Keratinocyte (primary cell): ENCODE results near the gene DNAJB11. TPM values are rescaled to one million over a fixed set of nuclear protein-coding genes. Genes with fewer than 3 reads are reported as not detected.
A peak's percentile ranks its signal among the peaks of the same experiment; 100 is the strongest.

ENCODE experiments used
- DNase-seq: peaks from one replicate; pipeline ENCODE4 v3.0.0-alpha.2; 2011; ENCODE audit warnings: low read depth, missing footprints, low spot score
- FAIRE-seq: peaks from 2 replicates; lab custom pipeline; 2011; peaks lifted over from hg19 to GRCh38; lab: Jason Lieb, UNC
- H2AFZ ChIP-seq: 2 replicates; pipeline ENCODE4 v1.6.0; 2012; ENCODE audit warnings: low read length, control low read depth, inconsistent platforms; ENCODE audit not compliant: control insufficient read depth
- H3K27ac ChIP-seq: 2 replicates; pipeline ENCODE4 v1.5.1; 2011; ENCODE audit warnings: low read length; ENCODE audit not compliant: control insufficient read depth, insufficient read depth
- H3K27me3 ChIP-seq: 3 replicates; pipeline ENCODE4 v1.6.0; 2011; ENCODE audit warnings: low read length; ENCODE audit not compliant: control insufficient read depth, insufficient read depth; ENCODE audit errors: extremely low read depth
- H3K36me3 ChIP-seq, 2 experiments: 2 replicates in 1 of 2; 3 replicates in 1 of 2; pipeline ENCODE4 v1.5.1; 2011; ENCODE audit warnings: low read length in 2 of 2, mild to moderate bottlenecking in 1 of 2; ENCODE audit not compliant: control insufficient read depth in 2 of 2, insufficient read depth in 2 of 2; ENCODE audit errors: extremely low read depth in 1 of 2
- H3K4me1 ChIP-seq: 3 replicates; pipeline ENCODE4 v1.5.1; 2011; ENCODE audit warnings: low read length; ENCODE audit not compliant: control insufficient read depth, insufficient read depth; ENCODE audit errors: extremely low read depth
- H3K4me2 ChIP-seq: 3 replicates; pipeline ENCODE4 v1.6.0; 2011; ENCODE audit warnings: low read depth, low read length; ENCODE audit not compliant: control insufficient read depth, insufficient read depth; ENCODE audit errors: extremely low read depth
- H3K4me3 ChIP-seq, 3 experiments: fragments of 200-600 bp in 1 of 3; sonication (generic) in 1 of 3; 2 replicates in 2 of 3; 3 replicates in 1 of 3; pipeline ENCODE4 v1.5.1; 2011 to 2016; ENCODE audit warnings: low read length in 3 of 3, mild to moderate bottlenecking in 3 of 3, control low read depth in 2 of 3, inconsistent platforms in 1 of 3, low read depth in 1 of 3, mixed read lengths in 1 of 3, mixed run types in 1 of 3, moderate library complexity in 1 of 3; ENCODE audit not compliant: control insufficient read depth in 2 of 3, insufficient read depth in 2 of 3; ENCODE audit errors: extremely low read depth in 1 of 3
- H3K79me2 ChIP-seq: 2 replicates; pipeline ENCODE4 v1.6.0; 2012; ENCODE audit warnings: low read length; ENCODE audit not compliant: control insufficient read depth, insufficient read depth
- H3K9ac ChIP-seq: 3 replicates; pipeline ENCODE4 v1.6.0; 2011; ENCODE audit warnings: low read length; ENCODE audit not compliant: control insufficient read depth, insufficient read depth; ENCODE audit errors: extremely low read depth
- H3K9me1 ChIP-seq: 3 replicates; pipeline ENCODE4 v1.6.0; 2011; ENCODE audit warnings: low read length; ENCODE audit not compliant: control insufficient read depth, insufficient read depth; ENCODE audit errors: extremely low read depth
- H3K9me3 ChIP-seq: 2 replicates; pipeline ENCODE4 v1.5.1; 2012; ENCODE audit warnings: low read depth, low read length; ENCODE audit not compliant: control insufficient read depth
- H4K20me1 ChIP-seq: 3 replicates; pipeline ENCODE4 v1.6.0; 2011; ENCODE audit warnings: low read length; ENCODE audit not compliant: control insufficient read depth, insufficient read depth; ENCODE audit errors: extremely low read depth
- EZH2 ChIP-seq: IDR thresholded peaks from one replicate; pipeline ENCODE4 v1.6.1; 2012; ENCODE audit warnings: inconsistent platforms, mild to moderate bottlenecking, low read length, moderate library complexity
- dilution Hi-C: fragments of 300-500 bp; cut with MboI; formaldehyde crosslinking; loops from one replicate; pipeline ENCODE4 v1.7.0; 2020; ENCODE audit warnings: low sequenced_read_pairs; ENCODE audit not compliant: extremely low pct_ligation_motif_present
- polyA plus RNA-seq, 5 experiments: library from polyadenylated mRNA; depleted of rRNA in 3 of 5; stranded (reverse) in 3 of 5; stranded (forward) in 1 of 5; unstranded in 1 of 5; fragments of >200 nt; gene quantifications; 1 replicate in 1 of 5; 2 replicates in 3 of 5; 3 replicates in 1 of 5; pipeline versions ENCODE4 v1.2.1 to v1.2.3, GENCODE V29; 2011 to 2012; ENCODE audit warnings: missing spikeins in 2 of 5, low read depth in 1 of 5, low replicate concordance in 1 of 5
- TF ChIP-seq, protein P1 (sequence below), 3 experiments: IDR thresholded peaks in 1 of 3; conservative IDR thresholded peaks in 1 of 3; optimal IDR thresholded peaks in 1 of 3; 2 replicates in 2 of 3; 3 replicates in 1 of 3; pipeline versions ENCODE3 to v1.5.1; 2011; ENCODE audit warnings: low read length in 3 of 3, mild to moderate bottlenecking in 3 of 3, moderate library complexity in 2 of 3, control low read depth in 1 of 3, inconsistent platforms in 1 of 3; ENCODE audit not compliant: insufficient read depth in 2 of 3; ENCODE audit errors: extremely low read depth in 1 of 3

DNAJB11 gene
- polyA plus RNA-seq, 1 donor (not counting 4 experiments of a cell fraction or from before 2014, with no cell fraction given), result 61.8 TPM

DNA sequence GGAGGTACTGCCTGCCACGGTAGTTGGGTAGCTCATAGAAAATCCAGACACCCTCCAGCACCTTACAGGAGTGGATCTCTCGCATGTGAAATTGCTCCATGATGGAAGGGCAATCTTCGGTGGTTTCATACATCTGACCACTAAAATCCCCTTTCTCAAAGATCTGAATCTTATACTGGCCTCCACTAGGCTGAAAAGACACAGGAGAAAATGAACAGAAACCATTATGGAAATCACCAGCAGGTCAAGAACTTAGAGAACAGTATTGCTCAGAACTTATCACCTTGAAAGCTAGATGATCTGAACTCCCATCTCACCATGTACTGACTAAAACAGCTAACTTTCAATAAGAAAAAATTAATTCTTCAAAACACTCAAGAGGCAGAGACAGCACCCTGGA, 31.7 kb upstream of the DNAJB11 start:
- Histone ChIP-seq H3K4me2 (no peak overlapping the region), H3K79me2 (no peaks in the 10 kb centered on the region), H3K27me3 (no peaks in the 10 kb centered on the region), H3K9ac (no peak overlapping the region), H3K4me1 (peaks cover 17% of the 10 kb centered on the region), H3K9me1 (no peaks in the 10 kb centered on the region), H3K36me3 (no peaks in the 10 kb centered on the region), H2AFZ (no peak overlapping the region), H3K27ac (no peak overlapping the region), H3K4me3 (no peak overlapping the region), H4K20me1 (no peaks in the 10 kb centered on the region), H3K9me3 (no peaks in the 10 kb centered on the region)
- FAIRE-seq, result no peak
- dilution Hi-C loops, result no loop called here
- no peak for DNase-seq
- TF ChIP-seq EZH2, result no peak
- TF ChIP-seq, protein P1, sequence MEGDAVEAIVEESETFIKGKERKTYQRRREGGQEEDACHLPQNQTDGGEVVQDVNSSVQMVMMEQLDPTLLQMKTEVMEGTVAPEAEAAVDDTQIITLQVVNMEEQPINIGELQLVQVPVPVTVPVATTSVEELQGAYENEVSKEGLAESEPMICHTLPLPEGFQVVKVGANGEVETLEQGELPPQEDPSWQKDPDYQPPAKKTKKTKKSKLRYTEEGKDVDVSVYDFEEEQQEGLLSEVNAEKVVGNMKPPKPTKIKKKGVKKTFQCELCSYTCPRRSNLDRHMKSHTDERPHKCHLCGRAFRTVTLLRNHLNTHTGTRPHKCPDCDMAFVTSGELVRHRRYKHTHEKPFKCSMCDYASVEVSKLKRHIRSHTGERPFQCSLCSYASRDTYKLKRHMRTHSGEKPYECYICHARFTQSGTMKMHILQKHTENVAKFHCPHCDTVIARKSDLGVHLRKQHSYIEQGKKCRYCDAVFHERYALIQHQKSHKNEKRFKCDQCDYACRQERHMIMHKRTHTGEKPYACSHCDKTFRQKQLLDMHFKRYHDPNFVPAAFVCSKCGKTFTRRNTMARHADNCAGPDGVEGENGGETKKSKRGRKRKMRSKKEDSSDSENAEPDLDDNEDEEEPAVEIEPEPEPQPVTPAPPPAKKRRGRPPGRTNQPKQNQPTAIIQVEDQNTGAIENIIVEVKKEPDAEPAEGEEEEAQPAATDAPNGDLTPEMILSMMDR (optimal IDR thresholded peaks at IDR 0.05 in 1 of 3, IDR thresholded peaks at IDR 0.05 in 1 of 3, conservative IDR thresholded peaks at IDR 0.05 in 1 of 3; ENCODE audit: extremely low read depth in 1 of 3, insufficient read depth in 2 of 3, low read length in 3 of 3), result no peak

DNA sequence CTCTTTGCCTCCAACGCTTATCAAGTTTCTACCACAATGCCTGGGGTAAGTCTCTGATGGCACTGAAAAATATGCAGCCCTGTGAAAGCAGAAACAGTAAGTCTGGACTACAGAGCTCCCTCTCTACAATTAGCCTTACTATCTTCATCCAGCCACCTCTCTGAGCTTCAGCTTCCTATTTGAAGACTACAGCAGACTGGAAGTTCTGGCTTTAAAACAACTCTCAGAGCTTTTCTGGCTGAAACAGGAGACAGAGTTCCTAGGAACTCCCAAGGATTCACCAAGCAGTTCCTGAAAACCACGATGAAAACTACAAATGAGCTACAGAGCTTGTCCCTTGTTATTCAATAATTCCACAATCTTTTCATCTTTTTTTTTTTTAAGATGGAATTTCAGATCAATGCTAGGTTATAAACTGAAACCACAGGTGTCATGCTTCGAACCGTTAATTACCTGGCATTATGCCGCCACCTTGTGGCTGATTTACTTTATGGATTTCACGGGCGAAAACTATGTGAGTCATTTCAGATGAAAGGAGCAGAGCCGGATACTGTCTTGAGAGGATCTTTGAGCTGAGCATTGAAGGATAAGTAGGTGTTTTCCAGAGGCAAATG, 30.2 kb upstream of the DNAJB11 start:
- Histone ChIP-seq H4K20me1 (no peaks in the 10 kb centered on the region), H3K4me1 (peaks cover 17% of the 10 kb centered on the region), H3K79me2 (no peaks in the 10 kb centered on the region), H3K27ac (peak overlapping the region; percentile 64), H2AFZ (no peak overlapping the region), H3K4me3 (peak overlapping the region in 1 of 3 experiments; percentile 15), H3K4me2 (peak overlapping the region; percentile 68), H3K9me3 (no peaks in the 10 kb centered on the region), H3K9me1 (no peaks in the 10 kb centered on the region), H3K9ac (no peak overlapping the region), H3K36me3 (no peaks in the 10 kb centered on the region), H3K27me3 (no peaks in the 10 kb centered on the region)
- dilution Hi-C loops, result no loop called here
- FAIRE-seq (peak; percentile 89), DNase-seq (peak; percentile 38)
- no peak for TF ChIP-seq EZH2
- TF ChIP-seq, protein P1 (optimal IDR thresholded peaks at IDR 0.05 in 1 of 3, IDR thresholded peaks at IDR 0.05 in 1 of 3, conservative IDR thresholded peaks at IDR 0.05 in 1 of 3; ENCODE audit: extremely low read depth in 1 of 3, insufficient read depth in 2 of 3, low read length in 3 of 3), result peak; percentile 42 to 74 (median 73)
